OCI-LY1 (cell line): Measurements from ENCODE around the gene STAT3.

Source experiments
- H2AFZ ChIP-seq: fragments of 200-600 bp; sonication (generic), shearing (Covaris generic); 2 replicates; pipeline ENCODE4 v1.6.0; 2014; ENCODE audit warnings: antibody characterized with exemption, mild to moderate bottlenecking, low read length
- H3F3A ChIP-seq: fragments of 200-600 bp; sonication (generic), shearing (Covaris generic); 2 replicates; pipeline ENCODE4 v1.6.0; 2014; ENCODE audit warnings: mild to moderate bottlenecking, antibody characterized with exemption, low read length, moderate library complexity; ENCODE audit not compliant: insufficient read depth
- H3K27ac ChIP-seq: fragments of 200-600 bp; sonication (generic); 2 replicates; pipeline ENCODE4 v1.5.1; 2014; ENCODE audit warnings: low read length, mixed run types, mild to moderate bottlenecking, low read depth; ENCODE audit not compliant: poor library complexity, severe bottlenecking
- H3K27me3 ChIP-seq: fragments of 200-600 bp; sonication (generic); 2 replicates; pipeline ENCODE4 v1.6.0; 2014; ENCODE audit warnings: antibody characterized with exemption, mild to moderate bottlenecking, low read length, moderate library complexity; ENCODE audit not compliant: insufficient read depth
- H3K36me3 ChIP-seq: fragments of 200-600 bp; sonication (generic); 2 replicates; pipeline ENCODE4 v1.6.1; 2014; ENCODE audit warnings: mild to moderate bottlenecking, antibody characterized with exemption, low read length, moderate library complexity, mixed read lengths; ENCODE audit not compliant: insufficient read depth
- H3K4me1 ChIP-seq: fragments of 200-600 bp; sonication (generic); 2 replicates; pipeline ENCODE4 v1.5.1; 2014; ENCODE audit warnings: mild to moderate bottlenecking, low read length, moderate library complexity; ENCODE audit not compliant: insufficient read depth, severe bottlenecking
- H3K4me2 ChIP-seq: fragments of 200-600 bp; sonication (generic), shearing (Covaris generic); 2 replicates; pipeline ENCODE4 v1.6.1; 2014; ENCODE audit warnings: low read length
- H3K4me3 ChIP-seq: fragments of 200-600 bp; sonication (generic); 2 replicates; pipeline ENCODE4 v1.5.1; 2014; ENCODE audit warnings: low read length, low read depth, mild to moderate bottlenecking, mixed read lengths; ENCODE audit not compliant: poor library complexity, severe bottlenecking
- H3K79me2 ChIP-seq: fragments of 200-600 bp; shearing (Covaris generic); 2 replicates; pipeline ENCODE4 v1.6.1; 2016; ENCODE audit warnings: mixed run types, low read length, mixed read lengths; ENCODE audit not compliant: insufficient read depth
- H3K9ac ChIP-seq: fragments of 200-600 bp; sonication (generic), shearing (Covaris generic); 2 replicates; pipeline ENCODE4 v1.6.1; 2014; ENCODE audit warnings: mild to moderate bottlenecking, low read length, mixed read lengths
- H3K9me2 ChIP-seq: fragments of 200-600 bp; sonication (generic), shearing (Covaris generic); 2 replicates; pipeline ENCODE4 v1.6.1; 2014; ENCODE audit warnings: low read depth, mild to moderate bottlenecking, low read length, mixed read lengths
- H3K9me3 ChIP-seq: fragments of 200-600 bp; shearing (Covaris generic); 2 replicates; pipeline ENCODE4 v1.6.1; 2014; ENCODE audit warnings: low read length, mixed read lengths
- H4K20me1 ChIP-seq: fragments of 200-600 bp; sonication (generic), shearing (Covaris generic); 2 replicates; pipeline ENCODE4 v1.6.0; 2016; ENCODE audit warnings: mild to moderate bottlenecking, low read length; ENCODE audit not compliant: insufficient read depth
- EZH2 ChIP-seq: fragments of 200-600 bp; sonication (generic), shearing (Covaris generic); IDR thresholded peaks from 2 replicates; pipeline ENCODE4 v1.8.0; 2017; ENCODE audit warnings: borderline replicate concordance, mixed run types, mild to moderate bottlenecking, antibody characterized with exemption, low read length, moderate library complexity, mixed read lengths
- TF ChIP-seq, protein P1 (sequence below): fragments of 200-600 bp; sonication (generic), shearing (Covaris generic); IDR thresholded peaks from 2 replicates; pipeline ENCODE4 v1.5.1; 2017; ENCODE audit warnings: mild to moderate bottlenecking, antibody characterized with exemption, low read length, moderate library complexity, mixed read lengths

Gene STAT3

DNA sequence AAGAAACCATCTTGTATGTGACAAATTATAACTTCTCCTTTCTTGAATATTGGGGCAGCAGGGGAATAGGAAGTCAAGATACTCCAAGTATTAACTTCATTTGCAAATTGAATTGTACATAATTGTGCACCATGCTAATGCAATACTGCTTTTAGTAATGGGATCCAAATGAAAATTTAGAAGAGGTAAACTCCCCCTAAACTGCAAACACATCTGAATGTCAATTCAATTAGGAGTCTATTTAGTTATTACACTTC is 116.5 kb downstream of the STAT3 start:
- Histone ChIP-seq H3K9me2 (no peaks in the 10 kb centered on the region), H4K20me1 (no peaks in the 10 kb centered on the region), H3K9me3 (no peaks in the 10 kb centered on the region), H3K27me3 (peaks cover 4% of the 10 kb centered on the region; the same call in 1 of the 2 replicates), H3K36me3 (no peaks in the 10 kb centered on the region), H3K9ac (no peak overlapping the region), H3K4me3 (no peak overlapping the region), H3K4me2 (no peak overlapping the region), H2AFZ (no peak overlapping the region), H3F3A (no peaks in the 10 kb centered on the region), H3K27ac (no peak overlapping the region), H3K4me1 (peaks cover 13% of the 10 kb centered on the region), H3K79me2 (no peaks in the 10 kb centered on the region)
- TF ChIP-seq, protein P1, sequence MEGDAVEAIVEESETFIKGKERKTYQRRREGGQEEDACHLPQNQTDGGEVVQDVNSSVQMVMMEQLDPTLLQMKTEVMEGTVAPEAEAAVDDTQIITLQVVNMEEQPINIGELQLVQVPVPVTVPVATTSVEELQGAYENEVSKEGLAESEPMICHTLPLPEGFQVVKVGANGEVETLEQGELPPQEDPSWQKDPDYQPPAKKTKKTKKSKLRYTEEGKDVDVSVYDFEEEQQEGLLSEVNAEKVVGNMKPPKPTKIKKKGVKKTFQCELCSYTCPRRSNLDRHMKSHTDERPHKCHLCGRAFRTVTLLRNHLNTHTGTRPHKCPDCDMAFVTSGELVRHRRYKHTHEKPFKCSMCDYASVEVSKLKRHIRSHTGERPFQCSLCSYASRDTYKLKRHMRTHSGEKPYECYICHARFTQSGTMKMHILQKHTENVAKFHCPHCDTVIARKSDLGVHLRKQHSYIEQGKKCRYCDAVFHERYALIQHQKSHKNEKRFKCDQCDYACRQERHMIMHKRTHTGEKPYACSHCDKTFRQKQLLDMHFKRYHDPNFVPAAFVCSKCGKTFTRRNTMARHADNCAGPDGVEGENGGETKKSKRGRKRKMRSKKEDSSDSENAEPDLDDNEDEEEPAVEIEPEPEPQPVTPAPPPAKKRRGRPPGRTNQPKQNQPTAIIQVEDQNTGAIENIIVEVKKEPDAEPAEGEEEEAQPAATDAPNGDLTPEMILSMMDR, result no peak

GRCh38 chr17:42271006-42271778 is 117.0 kb downstream of the STAT3 start:
- H3K4me2 ChIP-seq, result no peak overlapping the region
- H3K27me3 ChIP-seq, result peaks cover 4% of the 10 kb centered on the region; the same call in 1 of the 2 replicates
- H3K36me3 ChIP-seq, result no peaks in the 10 kb centered on the region
- no peaks in the 10 kb centered on the region for H4K20me1 ChIP-seq
- no peaks in the 10 kb centered on the region for H3K9me2 ChIP-seq
- peaks cover 11% of the 10 kb centered on the region for H3K4me1 ChIP-seq
- H3F3A ChIP-seq, result no peaks in the 10 kb centered on the region
- H3K79me2 ChIP-seq, result no peaks in the 10 kb centered on the region
- H3K9me3 ChIP-seq, result no peaks in the 10 kb centered on the region
- no peak overlapping the region for H2AFZ ChIP-seq
- TF ChIP-seq, protein P1, result no peak
- TF ChIP-seq EZH2, result no peak
- no peak overlapping the region for H3K27ac ChIP-seq
- no peak overlapping the region for H3K4me3 ChIP-seq
- no peak overlapping the region for H3K9ac ChIP-seq

GRCh38 chr17:42270596-42270995 is 117.6 kb downstream of the STAT3 start:
- Histone ChIP-seq H3K79me2 (no peaks in the 10 kb centered on the region), H3K9ac (no peak overlapping the region)

More at GRCh38 chr17:42270596-42270995, 117.6 kb downstream of the STAT3 start:
- no peak overlapping the region for H3K27ac ChIP-seq
- H3K9me3 ChIP-seq, result no peaks in the 10 kb centered on the region
- no peaks in the 10 kb centered on the region for H3K9me2 ChIP-seq
- H3K36me3 ChIP-seq, result no peaks in the 10 kb centered on the region
- peaks cover 10% of the 10 kb centered on the region for H3K4me1 ChIP-seq
- no peak overlapping the region for H3K4me2 ChIP-seq
- H3K27me3 ChIP-seq, result peaks cover 4% of the 10 kb centered on the region; the same call in 1 of the 2 replicates
- H4K20me1 ChIP-seq, result no peaks in the 10 kb centered on the region
- H3F3A ChIP-seq, result no peaks in the 10 kb centered on the region
- no peak overlapping the region for H2AFZ ChIP-seq
- TF ChIP-seq, protein P1, result no peak
- no peak for TF ChIP-seq EZH2
- H3K4me3 ChIP-seq, result no peak overlapping the region
